ENCODE results near the gene KCNQ2. TPM values are rescaled to one million over a fixed set of nuclear protein-coding genes. Genes with fewer than 3 reads are reported as not detected.

KCNQ2 gene
- not detected in 2 replicates for total RNA-seq (2014; rRNA removed; shearing (Covaris generic); ENCODE audit: low replicate concordance)

DNA sequence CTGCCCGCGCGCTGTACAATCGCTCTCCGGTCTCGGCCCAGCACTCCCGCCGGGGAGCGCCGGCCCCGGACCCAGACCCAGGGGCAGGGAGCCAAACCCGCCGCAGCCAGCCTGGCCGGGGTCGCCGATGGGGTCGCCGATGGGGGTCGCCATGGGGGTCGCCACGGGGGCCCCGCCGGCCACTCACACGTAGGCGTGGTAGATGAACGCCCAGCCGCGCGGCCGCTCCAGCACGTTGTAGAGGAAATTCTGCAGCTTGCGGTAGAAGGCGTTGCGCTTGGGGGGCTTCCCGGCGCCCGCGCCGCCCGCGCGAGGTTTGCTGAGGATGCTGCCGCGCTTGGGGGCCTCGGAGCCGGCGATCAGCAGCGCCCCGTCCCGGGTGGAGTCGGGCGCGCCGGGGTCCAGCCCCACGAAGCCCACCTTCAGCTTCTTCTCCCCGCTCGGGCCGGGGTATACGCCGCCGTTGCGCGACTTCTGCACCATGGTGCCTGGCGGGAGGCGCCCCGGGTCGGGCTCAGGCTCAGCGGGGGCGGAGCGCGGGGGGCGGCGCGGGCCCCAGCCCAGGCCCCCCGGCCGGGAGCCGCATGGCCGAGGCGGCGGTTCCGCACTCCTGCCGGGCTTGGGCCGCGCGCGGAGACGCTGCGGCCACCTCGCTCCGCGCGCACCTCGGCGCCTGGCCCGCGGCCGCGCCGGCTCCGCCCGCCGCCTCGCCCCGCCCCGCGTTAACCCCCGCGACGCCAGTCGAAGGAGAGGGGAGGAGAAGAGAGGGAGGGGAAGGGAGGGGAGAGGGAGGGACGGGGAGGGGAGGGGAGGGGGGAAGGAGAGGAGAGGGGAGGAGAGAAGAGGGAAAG is at the start of gene KCNQ2:
Gene KCNQ2 (minus strand): TSS at position 675 of the 851 bp plus-strand sequence. CDS start 192 bp downstream, at position 483.
- Histone ChIP-seq H3K4me2 (ENCODE audit: low read depth, low read length, poor library complexity, severe bottlenecking) (no peak within 1 kb of the TSS), H3K27ac (ENCODE audit: low read length) (no peak within 1 kb of the TSS), H3K9ac (ENCODE audit: low read length) (no peak within 1 kb of the TSS), H3K9me3 (ENCODE audit: low read length) (no peaks in the 10 kb centered on the region), H3K9me2 (replicated peaks; ENCODE audit: insufficient read depth, low read length) (no peaks in the 10 kb centered on the region), H3K4me1 (ENCODE audit: low read length) (no peaks in the 10 kb centered on the region), H3K4me3 (ENCODE audit: low read length) (no peak within 1 kb of the TSS), H2AFZ (ENCODE audit: low read length) (no peak within 1 kb of the TSS), H3K27me3 (ENCODE audit: low read length) (no peaks in the 10 kb centered on the region), H3K36me3 (ENCODE audit: insufficient read depth, low read length) (no peaks in the 10 kb centered on the region), H4K20me1 (ENCODE audit: insufficient read depth, low read depth, low read length) (no peaks in the 10 kb centered on the region), H3K79me2 (ENCODE audit: low read length) (no peaks in the 10 kb centered on the region)
- DNase-seq, result no peak

- H3K4me2 ChIP-seq (ENCODE audit: low read depth, low read length, poor library complexity, severe bottlenecking), result peak overlapping the region; percentile 92
- peaks cover 13% of the 10 kb centered on the region for H3K4me1 ChIP-seq (ENCODE audit: low read length)
- no peaks in the 10 kb centered on the region; the same call in 1 of the 2 replicates for H3K36me3 ChIP-seq (ENCODE audit: insufficient read depth, low read length)
- H3K9me3 ChIP-seq (ENCODE audit: low read length), result no peaks in the 10 kb centered on the region
- no peak overlapping the region for H3K27ac ChIP-seq (ENCODE audit: low read length)
- H4K20me1 ChIP-seq (ENCODE audit: insufficient read depth, low read depth, low read length), result no peaks in the 10 kb centered on the region
- H3K79me2 ChIP-seq (ENCODE audit: low read length), result no peaks in the 10 kb centered on the region
- H3K9ac ChIP-seq (ENCODE audit: low read length), result peak overlapping the region; percentile 63
- no peak overlapping the region for H2AFZ ChIP-seq (ENCODE audit: low read length)
- no peak for DNase-seq
- H3K9me2 ChIP-seq (replicated peaks; ENCODE audit: insufficient read depth, low read length), result no peaks in the 10 kb centered on the region
- peak overlapping the region; percentile 71; the same call in 1 of the 2 replicates for H3K4me3 ChIP-seq (ENCODE audit: low read length)
- no peaks in the 10 kb centered on the region for H3K27me3 ChIP-seq (ENCODE audit: low read length)
Measured at GRCh38 chr20:63521602-63522001, 49.1 kb upstream of the KCNQ2 start.

DNA sequence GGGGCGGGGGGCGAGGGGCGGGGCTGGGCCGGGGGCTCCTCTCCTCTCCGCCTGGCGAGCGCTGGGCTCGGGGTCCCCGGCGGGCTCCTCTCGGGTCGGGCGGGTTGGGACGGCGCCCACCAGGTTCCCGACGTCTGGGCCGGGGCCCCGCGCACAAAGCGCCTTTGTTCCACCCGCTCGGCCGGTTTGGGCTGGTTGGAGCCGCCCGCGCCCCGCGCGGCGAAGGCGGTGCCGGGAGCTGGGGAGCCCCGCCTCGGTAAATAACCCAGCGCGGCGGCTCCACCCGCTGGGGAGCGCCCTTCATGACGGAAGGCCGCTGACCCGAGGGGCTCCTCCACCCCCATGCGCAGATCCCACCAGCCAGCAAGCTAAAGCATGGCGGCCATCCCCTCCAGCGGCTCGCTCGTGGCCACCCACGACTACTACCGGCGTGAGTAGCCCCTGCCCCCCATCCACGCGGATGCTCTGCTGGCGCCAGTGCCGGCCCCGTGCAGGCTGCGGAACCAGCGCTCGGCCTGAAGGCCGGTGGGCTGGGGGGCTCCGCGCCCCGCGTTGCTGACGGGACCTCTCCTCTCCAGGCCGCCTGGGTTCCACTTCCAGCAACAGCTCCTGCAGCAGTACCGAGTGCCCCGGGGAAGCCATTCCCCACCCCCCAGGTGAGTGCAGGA is 48.6 kb upstream of the KCNQ2 start:
- H3K9me2 ChIP-seq (replicated peaks; ENCODE audit: insufficient read depth, low read length), result no peaks in the 10 kb centered on the region
- H2AFZ ChIP-seq (ENCODE audit: low read length), result no peak overlapping the region
- H3K79me2 ChIP-seq (ENCODE audit: low read length), result no peaks in the 10 kb centered on the region
- no peaks in the 10 kb centered on the region for H3K9me3 ChIP-seq (ENCODE audit: low read length)
- peak overlapping the region; percentile 71; the same call in 1 of the 2 replicates for H3K4me3 ChIP-seq (ENCODE audit: low read length)
- peak overlapping the region; percentile 63 for H3K9ac ChIP-seq (ENCODE audit: low read length)
- H3K27ac ChIP-seq (ENCODE audit: low read length), result no peak overlapping the region
- H3K36me3 ChIP-seq (ENCODE audit: insufficient read depth, low read length), result no peaks in the 10 kb centered on the region; the same call in 1 of the 2 replicates
- no peaks in the 10 kb centered on the region for H4K20me1 ChIP-seq (ENCODE audit: insufficient read depth, low read depth, low read length)
- peak overlapping the region; percentile 92 for H3K4me2 ChIP-seq (ENCODE audit: low read depth, low read length, poor library complexity, severe bottlenecking)
- H3K4me1 ChIP-seq (ENCODE audit: low read length), result peaks cover 13% of the 10 kb centered on the region
- DNase-seq, result peak; percentile 59
- H3K27me3 ChIP-seq (ENCODE audit: low read length), result no peaks in the 10 kb centered on the region

- peak; percentile 92 for DNase-seq
- Histone ChIP-seq H3K4me3 (ENCODE audit: low read length) (peak within 1 kb of the TSS; percentile 71), H2AFZ (ENCODE audit: low read length) (peak within 1 kb of the TSS; percentile 86; the same call in 1 of the 2 replicates)
Measured at GRCh38 chr20:63520504-63520933, 48.1 kb upstream of the KCNQ2 start, which contains the start of gene PPDPF. TSS of gene PPDPF (plus strand) at chr20:63520765. CDS start at chr20:63521309, 544 bp downstream.

GRCh38 chr20:63519668-63520503 is 47.4 kb upstream of the KCNQ2 start:
- no peaks in the 10 kb centered on the region for H4K20me1 ChIP-seq (ENCODE audit: insufficient read depth, low read depth, low read length)
- no peaks in the 10 kb centered on the region for H3K9me2 ChIP-seq (replicated peaks; ENCODE audit: insufficient read depth, low read length)
- no peaks in the 10 kb centered on the region for H3K27me3 ChIP-seq (ENCODE audit: low read length)
- H3K79me2 ChIP-seq (ENCODE audit: low read length), result no peaks in the 10 kb centered on the region
- no peaks in the 10 kb centered on the region for H3K9me3 ChIP-seq (ENCODE audit: low read length)
- peak overlapping the region; percentile 86; the same call in 1 of the 2 replicates for H2AFZ ChIP-seq (ENCODE audit: low read length)
- H3K4me3 ChIP-seq (ENCODE audit: low read length), result peak overlapping the region; percentile 71
- H3K4me2 ChIP-seq (ENCODE audit: low read depth, low read length, poor library complexity, severe bottlenecking), result peak overlapping the region; percentile 92
- no peak overlapping the region for H3K27ac ChIP-seq (ENCODE audit: low read length)
- no peaks in the 10 kb centered on the region; the same call in 1 of the 2 replicates for H3K36me3 ChIP-seq (ENCODE audit: insufficient read depth, low read length)
- H3K9ac ChIP-seq (ENCODE audit: low read length), result peak overlapping the region; percentile 60
- peak; percentile 72 for DNase-seq
- peaks cover 13% of the 10 kb centered on the region for H3K4me1 ChIP-seq (ENCODE audit: low read length)

More at GRCh38 chr20:63520504-63520933, 48.1 kb upstream of the KCNQ2 start, which contains the start of gene PPDPF:
- peaks cover 13% of the 10 kb centered on the region for H3K4me1 ChIP-seq (ENCODE audit: low read length)
- H3K79me2 ChIP-seq (ENCODE audit: low read length), result no peaks in the 10 kb centered on the region
- no peaks in the 10 kb centered on the region for H3K9me3 ChIP-seq (ENCODE audit: low read length)
- no peak within 1 kb of the TSS for H3K27ac ChIP-seq (ENCODE audit: low read length)
- H3K36me3 ChIP-seq (ENCODE audit: insufficient read depth, low read length), result no peaks in the 10 kb centered on the region; the same call in 1 of the 2 replicates
- H3K4me2 ChIP-seq (ENCODE audit: low read depth, low read length, poor library complexity, severe bottlenecking), result peak within 1 kb of the TSS; percentile 92
- no peaks in the 10 kb centered on the region for H3K27me3 ChIP-seq (ENCODE audit: low read length)
- peak within 1 kb of the TSS; percentile 63 for H3K9ac ChIP-seq (ENCODE audit: low read length)
- H4K20me1 ChIP-seq (ENCODE audit: insufficient read depth, low read depth, low read length), result no peaks in the 10 kb centered on the region
- no peaks in the 10 kb centered on the region for H3K9me2 ChIP-seq (replicated peaks; ENCODE audit: insufficient read depth, low read length)

GRCh38 chr20:63518946-63519667 is 46.7 kb upstream of the KCNQ2 start:
- Histone ChIP-seq H2AFZ (ENCODE audit: low read length) (no peak overlapping the region), H3K9me2 (replicated peaks; ENCODE audit: insufficient read depth, low read length) (no peaks in the 10 kb centered on the region), H3K4me3 (ENCODE audit: low read length) (no peak overlapping the region), H3K27ac (ENCODE audit: low read length) (no peak overlapping the region), H3K79me2 (ENCODE audit: low read length) (no peaks in the 10 kb centered on the region), H4K20me1 (ENCODE audit: insufficient read depth, low read depth, low read length) (no peaks in the 10 kb centered on the region), H3K4me2 (ENCODE audit: low read depth, low read length, poor library complexity, severe bottlenecking) (no peak overlapping the region), H3K36me3 (ENCODE audit: insufficient read depth, low read length) (no peaks in the 10 kb centered on the region; the same call in 1 of the 2 replicates), H3K4me1 (ENCODE audit: low read length) (peaks cover 13% of the 10 kb centered on the region), H3K9ac (ENCODE audit: low read length) (no peak overlapping the region), H3K27me3 (ENCODE audit: low read length) (no peaks in the 10 kb centered on the region), H3K9me3 (ENCODE audit: low read length) (no peaks in the 10 kb centered on the region)
- DNase-seq, result no peak

GRCh38 chr20:63518351-63518861 is 46.0 kb upstream of the KCNQ2 start:
- DNase-seq, result no peak
- Histone ChIP-seq H3K4me1 (ENCODE audit: low read length) (peaks cover 13% of the 10 kb centered on the region), H3K9ac (ENCODE audit: low read length) (no peak overlapping the region), H3K27me3 (ENCODE audit: low read length) (no peaks in the 10 kb centered on the region), H4K20me1 (ENCODE audit: insufficient read depth, low read depth, low read length) (no peaks in the 10 kb centered on the region), H2AFZ (ENCODE audit: low read length) (no peak overlapping the region), H3K27ac (ENCODE audit: low read length) (no peak overlapping the region), H3K79me2 (ENCODE audit: low read length) (no peaks in the 10 kb centered on the region), H3K4me2 (ENCODE audit: low read depth, low read length, poor library complexity, severe bottlenecking) (no peak overlapping the region), H3K9me3 (ENCODE audit: low read length) (no peaks in the 10 kb centered on the region), H3K36me3 (ENCODE audit: insufficient read depth, low read length) (no peaks in the 10 kb centered on the region; the same call in 1 of the 2 replicates), H3K4me3 (ENCODE audit: low read length) (no peak overlapping the region), H3K9me2 (replicated peaks; ENCODE audit: insufficient read depth, low read length) (no peaks in the 10 kb centered on the region)

All from Karpas-422 (cell line).